AG10803 (cell line): ENCODE measurements around the gene RAB11A.

Source experiments
- DNase-seq: peaks from one replicate; pipeline ENCODE4 v3.0.0; 2010; ENCODE audit warnings: low read depth
- H3K4me3 ChIP-seq: 2 replicates; pipeline ENCODE4 v1.5.1; 2011; ENCODE audit warnings: mild to moderate bottlenecking, low read length, control low read depth
- CTCF ChIP-seq: conservative IDR thresholded peaks from 2 replicates; pipeline ENCODE4 v1.5.1; 2011; ENCODE audit warnings: mild to moderate bottlenecking, low read length, control low read depth, inconsistent platforms

Gene RAB11A

GRCh38 chr15:65845826-65846519 lies 23.3 kb upstream of the RAB11A start:
- H3K4me3 ChIP-seq = no peak overlapping the region
- no peak for TF ChIP-seq CTCF
- DNase-seq = no peak

DNA sequence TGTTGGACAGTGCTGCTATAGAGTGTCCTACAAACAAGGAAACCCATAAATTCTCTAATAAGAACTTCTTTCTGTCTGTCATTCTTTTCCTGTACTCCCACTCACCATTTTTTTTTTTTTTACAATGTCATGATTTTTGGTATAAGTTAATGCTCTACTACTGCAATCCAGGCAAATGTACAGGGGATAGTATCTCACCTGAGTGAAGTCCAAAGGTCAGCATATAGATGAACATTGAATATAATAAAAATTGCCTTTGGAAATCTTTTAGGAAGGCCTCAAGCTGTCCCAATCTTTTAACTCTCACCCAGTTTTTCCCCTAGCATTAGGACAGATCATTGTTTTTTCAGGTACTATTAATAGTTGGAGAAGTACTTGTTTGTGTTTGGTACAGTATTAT lies 21.3 kb upstream of the RAB11A start:
- TF ChIP-seq CTCF = no peak

DNA sequence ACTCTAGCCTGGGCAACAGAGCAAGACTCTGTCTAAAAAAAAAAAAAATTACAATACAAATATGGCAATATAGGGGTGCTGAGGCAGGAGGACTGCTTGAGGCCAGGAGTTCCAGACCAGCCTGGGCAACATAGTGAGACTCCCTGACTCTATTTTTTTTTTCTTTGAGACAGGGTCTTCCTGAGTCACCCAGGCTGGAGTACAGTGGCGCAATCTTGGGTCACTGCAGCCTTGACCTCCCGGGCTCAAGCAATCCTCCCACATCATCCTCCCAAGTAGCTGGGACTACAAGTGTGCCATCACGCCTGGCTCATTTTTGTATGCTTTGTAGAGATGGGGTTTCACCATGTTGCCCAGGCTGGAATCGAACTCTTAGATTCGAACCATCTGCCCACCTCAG lies 17.3 kb upstream of the RAB11A start:
- no peak for DNase-seq
- TF ChIP-seq CTCF = no peak
- no peak overlapping the region for H3K4me3 ChIP-seq

More for the DNA sequence above, 21.3 kb upstream of the RAB11A start:
- no peak overlapping the region for H3K4me3 ChIP-seq
- no peak for DNase-seq

DNA sequence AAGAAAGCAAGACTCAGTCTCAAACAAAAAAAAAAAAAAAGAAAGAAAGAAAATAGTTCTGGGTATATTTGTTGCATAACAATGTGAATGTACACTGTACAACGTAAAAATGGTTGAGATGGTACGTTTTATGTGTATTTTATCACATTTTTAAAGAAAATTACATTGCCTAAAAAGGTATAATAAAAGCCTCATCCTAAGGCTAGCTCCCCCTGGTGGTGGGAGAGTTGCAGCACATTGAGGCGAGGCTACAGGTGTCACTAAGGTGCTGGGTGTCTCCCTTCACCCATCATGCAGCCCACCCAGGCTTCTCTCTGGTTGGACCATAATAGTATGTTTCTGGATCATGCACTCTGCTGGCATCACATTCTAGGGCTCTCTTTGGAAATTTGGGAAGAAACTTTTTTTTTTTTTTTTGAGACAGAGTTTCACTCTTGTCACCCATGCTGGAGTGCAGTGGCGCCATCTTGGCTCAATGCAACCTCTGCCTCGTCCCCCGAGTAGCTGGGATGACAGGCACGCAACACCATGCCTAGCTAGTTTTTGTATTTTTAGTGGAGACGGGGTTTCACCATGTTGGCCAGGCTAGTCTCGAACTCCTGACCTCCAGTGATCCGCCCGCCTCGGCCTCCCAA lies 12.4 kb upstream of the RAB11A start:
- peak; percentile 96 for TF ChIP-seq CTCF
- no peak overlapping the region for H3K4me3 ChIP-seq
- peak; percentile 49 for DNase-seq

- no peak for DNase-seq
- no peak for TF ChIP-seq CTCF
- H3K4me3 ChIP-seq = no peak overlapping the region
Measured at GRCh38 chr15:65857718-65858402, 11.4 kb upstream of the RAB11A start.

DNA sequence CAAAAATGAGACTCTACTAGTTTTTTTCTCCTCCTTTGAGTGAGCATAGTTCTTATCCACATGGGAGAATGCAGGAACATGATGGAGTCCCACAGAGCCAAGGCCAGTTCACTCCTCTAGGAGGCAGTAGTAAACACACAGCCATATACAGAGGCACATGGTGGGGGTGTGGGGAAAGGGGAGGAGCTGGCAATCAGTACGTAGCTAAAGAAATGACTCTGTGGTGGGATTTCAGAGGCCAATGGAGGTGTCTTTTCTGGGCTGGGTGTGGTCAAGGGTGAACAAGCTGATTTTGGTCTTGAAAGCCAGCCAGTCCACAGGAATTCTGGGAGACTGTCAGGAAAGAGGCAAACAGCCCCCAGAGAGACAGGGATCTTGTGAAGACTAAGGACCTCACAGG lies 6.6 kb upstream of the RAB11A start:
- DNase-seq = peak; percentile 48
- TF ChIP-seq CTCF = peak; percentile 48
- no peak overlapping the region for H3K4me3 ChIP-seq
